HFFc6 (cell line): Measurements from ENCODE around the gene PKD1. TPM values are rescaled to one million over a fixed set of nuclear protein-coding genes. Genes with fewer than 3 reads are reported as not detected.
A peak's percentile ranks its signal among the peaks of the same experiment; 100 is the strongest.

Experiments used
- DNase-seq: peaks from one replicate; pipeline ENCODE4 v3.0.0-alpha.2; 2018
- H3K27ac Mint-ChIP-seq: 2 replicates; pipeline ENCODE4 v1.8.0; 2020; ENCODE audit warnings: mild to moderate bottlenecking, mixed read lengths
- H3K27me3 Mint-ChIP-seq: 2 replicates; pipeline ENCODE4 v1.8.0; 2021; ENCODE audit warnings: mild to moderate bottlenecking, moderate library complexity, mixed read lengths; ENCODE audit not compliant: insufficient read depth
- H3K36me3 Mint-ChIP-seq: 2 replicates; pipeline ENCODE4 v1.8.0; 2021; ENCODE audit warnings: low read depth, mixed read lengths
- H3K4me1 Mint-ChIP-seq: 2 replicates; pipeline ENCODE4 v1.8.0; 2020; ENCODE audit warnings: low read depth, mixed read lengths
- H3K4me3 Mint-ChIP-seq: 2 replicates; pipeline ENCODE4 v1.8.0; 2020; ENCODE audit warnings: mild to moderate bottlenecking, moderate library complexity, mixed read lengths
- H3K9me3 Mint-ChIP-seq: 2 replicates; pipeline ENCODE4 v1.8.0; 2020; ENCODE audit warnings: mild to moderate bottlenecking, mixed read lengths
- CTCF ChIP-seq: fragments of 200-600 bp; sonication (generic); IDR thresholded peaks from 2 replicates; pipeline ENCODE4 v1.5.0; 2021; ENCODE audit warnings: antibody characterized with exemption, mild to moderate bottlenecking
- total RNA-seq, 6 experiments: library from RNA; stranded (reverse); fragmentation: NEBNext Ultra II Directional; extraction: Animal tissue kit (Norgen Biotek cat#: 25700); gene quantifications; 2 replicates in 1 of 6; 3 replicates in 5 of 6; pipeline ENCODE4 v1.2.3, GENCODE V29; 2021

The PKD1 gene
- total RNA-seq, 6 experiments from 2014 or later, result 77.9 to 118 (median 82.5) TPM

GRCh38 chr16:2162676-2163118, 27.0 kb upstream of the PKD1 start:
- Mint-ChIP-seq H3K36me3 (peaks cover 3% of the 10 kb centered on the region; the same call in 1 of the 2 replicates), H3K27me3 (no peaks in the 10 kb centered on the region), H3K4me3 (no peak overlapping the region), H3K27ac (no peak overlapping the region), H3K9me3 (no peaks in the 10 kb centered on the region), H3K4me1 (peaks cover 4% of the 10 kb centered on the region)
- DNase-seq, result no peak
- no peak for TF ChIP-seq CTCF

GRCh38 chr16:2161911-2162310, 26.2 kb upstream of the PKD1 start:
- no peak overlapping the region for H3K4me3 Mint-ChIP-seq
- TF ChIP-seq CTCF, result no peak
- DNase-seq, result no peak
- peaks cover 12% of the 10 kb centered on the region for H3K4me1 Mint-ChIP-seq
- H3K27ac Mint-ChIP-seq, result no peak overlapping the region
- H3K36me3 Mint-ChIP-seq, result peaks cover 7% of the 10 kb centered on the region; the same call in 1 of the 2 replicates
- no peaks in the 10 kb centered on the region for H3K27me3 Mint-ChIP-seq
- no peaks in the 10 kb centered on the region for H3K9me3 Mint-ChIP-seq

- Mint-ChIP-seq H3K4me1 (peaks cover 17% of the 10 kb centered on the region), H3K4me3 (no peak overlapping the region), H3K36me3 (peaks cover 7% of the 10 kb centered on the region; the same call in 1 of the 2 replicates), H3K9me3 (no peaks in the 10 kb centered on the region), H3K27ac (no peak overlapping the region), H3K27me3 (no peaks in the 10 kb centered on the region)
- TF ChIP-seq CTCF, result no peak
- DNase-seq, result no peak
Measured at GRCh38 chr16:2160915-2161551, 25.3 kb upstream of the PKD1 start.

GRCh38 chr16:2159175-2159838, 23.6 kb upstream of the PKD1 start:
- TF ChIP-seq CTCF, result no peak
- Mint-ChIP-seq H3K36me3 (peaks cover 18% of the 10 kb centered on the region), H3K27me3 (peaks cover 11% of the 10 kb centered on the region), H3K27ac (peak overlapping the region; percentile 46; the same call in 1 of the 2 replicates), H3K4me3 (no peak overlapping the region), H3K4me1 (peaks cover 17% of the 10 kb centered on the region), H3K9me3 (peaks cover 12% of the 10 kb centered on the region)
- no peak for DNase-seq

- Mint-ChIP-seq H3K27me3 (peaks cover 21% of the 10 kb centered on the region), H3K27ac (no peak overlapping the region)
Measured at GRCh38 chr16:2158262-2158638, 22.6 kb upstream of the PKD1 start.

More at GRCh38 chr16:2158262-2158638, 22.6 kb upstream of the PKD1 start:
- TF ChIP-seq CTCF, result no peak
- peaks cover 17% of the 10 kb centered on the region for H3K4me1 Mint-ChIP-seq
- peaks cover 26% of the 10 kb centered on the region for H3K36me3 Mint-ChIP-seq
- DNase-seq, result no peak
- peaks cover 12% of the 10 kb centered on the region for H3K9me3 Mint-ChIP-seq
- no peak overlapping the region for H3K4me3 Mint-ChIP-seq
